Suprapubic skin (tissue), 3 donors: ENCODE measurements around the gene SPTBN5.

Experiments used
- EP300 ChIP-seq: sonication (generic); formaldehyde crosslinking; IDR thresholded peaks from one replicate; pipeline ENCODE4 v1.6.1; 2017; ENCODE audit warnings: antibody characterized with exemption
- POLR2A ChIP-seq, 2 donors: fragments of 450-650 bp; IDR thresholded peaks; one replicate each; pipeline ENCODE4 v1.6.1; 2017; ENCODE audit warnings: antibody characterized with exemption in 2 of 2, mild to moderate bottlenecking in 2 of 2, moderate library complexity in 2 of 2
- TF ChIP-seq, protein P1 (sequence below), 2 donors: fragments of 200-600 bp in 1 of 2; fragments of 450-650 bp in 1 of 2; sonication (generic) in 1 of 2; IDR thresholded peaks; one replicate each; pipeline ENCODE4 v1.5.1; 2016 to 2019; ENCODE audit warnings: antibody characterized with exemption in 2 of 2, mild to moderate bottlenecking in 1 of 2, moderate library complexity in 1 of 2

DNA sequence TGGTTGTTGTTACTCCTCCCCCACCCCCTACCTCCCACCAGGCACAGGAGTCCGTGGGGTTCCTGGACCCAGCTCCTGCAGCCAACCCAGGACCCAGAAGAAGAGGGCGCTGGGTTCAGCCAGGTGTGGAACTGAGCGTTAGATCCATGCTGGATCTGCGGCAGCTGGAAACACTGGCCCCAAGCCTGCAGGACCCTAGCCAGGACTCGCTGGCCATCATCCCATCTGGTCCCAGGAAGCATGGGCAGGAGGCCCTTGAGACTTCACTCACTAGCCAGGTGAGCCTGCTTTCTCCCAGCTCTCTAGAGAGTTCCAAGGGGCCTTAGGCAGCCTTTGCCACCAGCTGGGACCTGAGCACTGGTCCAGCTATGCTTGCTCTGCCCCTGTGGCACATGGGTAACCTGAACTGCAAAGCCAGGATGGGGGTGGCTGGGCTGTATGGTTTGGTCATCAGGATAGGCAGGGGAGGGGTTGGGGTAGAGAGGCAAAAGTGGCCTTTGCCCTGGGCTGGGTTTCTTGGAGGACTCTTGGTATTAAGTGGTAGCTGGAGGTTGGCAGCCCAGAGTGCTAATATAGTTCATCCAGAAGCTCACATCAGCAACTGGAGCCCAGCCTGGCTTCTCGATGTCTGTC lies 72.9 kb downstream of the SPTBN5 start:
- TF ChIP-seq, protein P1, sequence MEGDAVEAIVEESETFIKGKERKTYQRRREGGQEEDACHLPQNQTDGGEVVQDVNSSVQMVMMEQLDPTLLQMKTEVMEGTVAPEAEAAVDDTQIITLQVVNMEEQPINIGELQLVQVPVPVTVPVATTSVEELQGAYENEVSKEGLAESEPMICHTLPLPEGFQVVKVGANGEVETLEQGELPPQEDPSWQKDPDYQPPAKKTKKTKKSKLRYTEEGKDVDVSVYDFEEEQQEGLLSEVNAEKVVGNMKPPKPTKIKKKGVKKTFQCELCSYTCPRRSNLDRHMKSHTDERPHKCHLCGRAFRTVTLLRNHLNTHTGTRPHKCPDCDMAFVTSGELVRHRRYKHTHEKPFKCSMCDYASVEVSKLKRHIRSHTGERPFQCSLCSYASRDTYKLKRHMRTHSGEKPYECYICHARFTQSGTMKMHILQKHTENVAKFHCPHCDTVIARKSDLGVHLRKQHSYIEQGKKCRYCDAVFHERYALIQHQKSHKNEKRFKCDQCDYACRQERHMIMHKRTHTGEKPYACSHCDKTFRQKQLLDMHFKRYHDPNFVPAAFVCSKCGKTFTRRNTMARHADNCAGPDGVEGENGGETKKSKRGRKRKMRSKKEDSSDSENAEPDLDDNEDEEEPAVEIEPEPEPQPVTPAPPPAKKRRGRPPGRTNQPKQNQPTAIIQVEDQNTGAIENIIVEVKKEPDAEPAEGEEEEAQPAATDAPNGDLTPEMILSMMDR (IDR thresholded peaks at IDR 0.05) = no peak
- TF ChIP-seq POLR2A (IDR thresholded peaks at IDR 0.05) (no peak), EP300 (no peak)
